GM21737 (cell line): ENCODE results near the gene TMEM214.

Source experiments
- ATAC-seq: cut with Tn5 transposase; IDR thresholded peaks from one replicate; pipeline ENCODE4 v1.9.1; 2021; ENCODE audit warnings: mild to moderate bottlenecking, moderate library complexity; ENCODE audit not compliant: unreplicated experiment

The TMEM214 gene

GRCh38 chr2:27082773-27083409, 50.1 kb downstream of the TMEM214 start:
- ATAC-seq: no peak

DNA sequence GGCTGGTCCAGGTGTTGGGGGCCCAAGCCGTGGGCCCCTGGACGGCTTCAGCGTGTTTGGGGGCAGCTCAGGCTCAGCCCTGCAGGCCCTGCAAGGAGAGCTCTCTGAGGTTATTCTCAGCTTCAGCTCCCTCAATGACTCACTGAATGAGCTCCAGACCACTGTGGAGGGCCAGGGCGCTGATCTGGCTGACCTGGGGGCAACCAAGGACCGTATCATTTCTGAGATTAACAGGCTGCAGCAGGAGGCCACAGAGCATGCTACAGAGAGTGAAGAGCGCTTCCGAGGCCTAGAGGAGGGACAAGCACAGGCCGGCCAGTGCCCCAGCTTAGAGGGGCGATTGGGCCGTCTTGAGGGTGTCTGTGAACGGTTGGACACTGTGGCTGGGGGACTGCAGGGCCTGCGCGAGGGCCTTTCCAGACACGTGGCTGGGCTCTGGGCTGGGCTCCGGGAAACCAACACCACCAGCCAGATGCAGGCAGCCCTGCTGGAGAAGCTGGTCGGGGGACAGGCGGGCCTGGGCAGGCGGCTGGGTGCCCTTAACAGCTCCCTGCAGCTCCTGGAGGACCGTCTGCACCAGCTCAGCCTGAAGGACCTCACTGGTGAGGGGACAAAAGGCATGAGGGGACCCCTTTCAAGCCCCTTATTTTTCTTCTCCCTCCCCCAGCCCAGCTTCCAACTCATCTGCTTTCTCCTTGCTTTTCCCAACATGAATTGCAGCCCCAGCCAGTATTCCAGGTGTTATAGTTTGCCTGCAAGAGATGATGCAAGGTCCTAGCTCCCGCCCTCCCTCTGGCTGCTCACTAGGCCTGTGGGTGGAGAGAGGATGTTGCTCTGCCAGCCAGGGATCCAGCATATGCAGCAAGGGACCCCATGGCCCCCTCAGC, 50.9 kb downstream of the TMEM214 start:
- no peak for ATAC-seq

DNA sequence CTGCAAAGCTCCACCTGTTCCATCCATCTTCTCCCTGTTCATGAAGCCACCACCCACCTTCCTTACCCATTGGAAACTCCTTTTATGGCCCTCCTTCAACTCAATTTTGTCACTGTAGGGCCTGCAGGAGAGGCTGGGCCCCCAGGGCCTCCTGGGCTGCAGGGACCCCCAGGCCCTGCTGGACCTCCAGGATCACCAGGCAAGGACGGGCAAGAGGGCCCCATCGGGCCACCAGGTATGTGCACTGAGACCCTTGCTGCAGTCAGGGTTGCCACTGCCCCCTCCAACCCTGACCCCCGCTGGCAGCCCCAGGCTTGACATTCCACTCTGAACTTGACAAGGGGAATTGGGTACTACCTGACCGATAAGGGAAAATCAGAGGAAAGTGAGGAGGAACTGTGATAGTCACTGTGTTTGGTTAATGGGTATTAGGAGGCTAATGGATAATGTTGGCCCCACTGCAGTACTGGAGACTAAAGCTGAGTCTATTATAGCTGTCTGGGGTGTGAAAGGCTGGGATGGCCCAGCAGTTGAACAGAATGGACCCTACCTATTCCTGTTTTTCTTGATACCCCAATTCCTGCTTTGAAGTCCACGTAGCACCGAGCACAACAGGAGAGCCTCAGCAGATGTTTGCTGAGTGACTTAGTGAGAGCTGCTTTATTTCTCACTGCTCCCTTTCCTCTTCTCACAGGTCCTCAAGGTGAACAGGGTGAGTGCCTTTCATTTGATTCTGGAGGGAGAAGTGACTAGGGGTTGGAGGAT, 51.7 kb downstream of the TMEM214 start:
- ATAC-seq: no peak

- ATAC-seq: no peak
These were observed 52.4 kb downstream of the TMEM214 start for GRCh38 chr2:27085062-27085672.

- ATAC-seq: peak; percentile 11
These were observed 52.9 kb downstream of the TMEM214 start for GRCh38 chr2:27085673-27086089.

- ATAC-seq: peak; percentile 68
These were observed 53.4 kb downstream of the TMEM214 start for GRCh38 chr2:27086090-27086723.

DNA sequence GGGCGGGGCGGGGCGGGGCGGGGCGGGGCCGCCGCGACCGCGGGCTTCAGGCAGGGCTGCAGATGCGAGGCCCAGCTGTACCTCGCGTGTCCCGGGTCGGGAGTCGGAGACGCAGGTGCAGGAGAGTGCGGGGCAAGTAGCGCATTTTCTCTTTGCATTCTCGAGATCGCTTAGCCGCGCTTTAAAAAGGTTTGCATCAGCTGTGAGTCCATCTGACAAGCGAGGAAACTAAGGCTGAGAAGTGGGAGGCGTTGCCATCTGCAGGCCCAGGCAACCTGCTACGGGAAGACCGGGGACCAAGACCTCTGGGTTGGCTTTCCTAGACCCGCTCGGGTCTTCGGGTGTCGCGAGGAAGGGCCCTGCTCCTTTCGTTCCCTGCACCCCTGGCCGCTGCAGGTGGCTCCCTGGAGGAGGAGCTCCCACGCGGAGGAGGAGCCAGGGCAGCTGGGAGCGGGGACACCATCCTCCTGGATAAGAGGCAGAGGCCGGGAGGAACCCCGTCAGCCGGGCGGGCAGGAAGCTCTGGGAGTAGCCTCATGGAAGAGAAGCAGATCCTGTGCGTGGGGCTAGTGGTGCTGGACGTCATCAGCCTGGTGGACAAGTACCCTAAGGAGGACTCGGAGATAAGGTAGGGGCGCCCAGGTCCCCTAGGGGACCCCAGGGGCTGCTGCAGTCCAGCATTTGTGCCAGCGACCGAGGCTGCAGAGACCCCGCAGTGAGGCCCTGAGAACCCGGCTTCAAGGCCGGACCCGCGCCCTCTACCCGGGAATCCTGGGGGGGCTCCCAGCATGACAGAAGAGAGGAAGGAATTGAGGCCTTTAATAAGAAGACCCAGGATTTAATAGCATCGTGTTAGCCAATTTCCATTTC, 54.2 kb downstream of the TMEM214 start, which contains the start of gene KHK:
Gene KHK, plus strand, starts transcription at position 49 of the 870 bp plus-strand sequence. Its CDS starts 488 bp downstream, at position 537.
- ATAC-seq: peak; percentile 7

- ATAC-seq: no peak
These were observed 55.2 kb downstream of the TMEM214 start for GRCh38 chr2:27087823-27088410.

DNA sequence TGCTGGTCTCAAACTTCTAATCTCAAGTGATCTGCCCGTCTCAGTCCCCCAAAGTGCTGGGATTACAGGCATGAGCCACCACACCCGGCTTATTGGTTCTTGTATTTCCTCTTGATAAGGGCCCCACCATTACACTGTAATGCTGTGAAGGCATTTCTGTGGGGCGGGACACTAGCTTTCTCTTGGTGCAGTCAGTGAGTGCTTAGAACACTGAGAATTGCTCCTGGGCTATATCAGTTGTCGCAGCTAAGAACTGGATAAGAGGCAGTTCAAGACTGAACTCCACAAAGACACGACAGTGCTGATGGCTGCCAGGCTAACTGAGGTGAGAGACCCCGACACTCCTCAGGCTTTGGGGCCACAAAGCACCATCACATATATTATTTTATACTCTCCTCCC, 55.9 kb downstream of the TMEM214 start:
- ATAC-seq: no peak

DNA sequence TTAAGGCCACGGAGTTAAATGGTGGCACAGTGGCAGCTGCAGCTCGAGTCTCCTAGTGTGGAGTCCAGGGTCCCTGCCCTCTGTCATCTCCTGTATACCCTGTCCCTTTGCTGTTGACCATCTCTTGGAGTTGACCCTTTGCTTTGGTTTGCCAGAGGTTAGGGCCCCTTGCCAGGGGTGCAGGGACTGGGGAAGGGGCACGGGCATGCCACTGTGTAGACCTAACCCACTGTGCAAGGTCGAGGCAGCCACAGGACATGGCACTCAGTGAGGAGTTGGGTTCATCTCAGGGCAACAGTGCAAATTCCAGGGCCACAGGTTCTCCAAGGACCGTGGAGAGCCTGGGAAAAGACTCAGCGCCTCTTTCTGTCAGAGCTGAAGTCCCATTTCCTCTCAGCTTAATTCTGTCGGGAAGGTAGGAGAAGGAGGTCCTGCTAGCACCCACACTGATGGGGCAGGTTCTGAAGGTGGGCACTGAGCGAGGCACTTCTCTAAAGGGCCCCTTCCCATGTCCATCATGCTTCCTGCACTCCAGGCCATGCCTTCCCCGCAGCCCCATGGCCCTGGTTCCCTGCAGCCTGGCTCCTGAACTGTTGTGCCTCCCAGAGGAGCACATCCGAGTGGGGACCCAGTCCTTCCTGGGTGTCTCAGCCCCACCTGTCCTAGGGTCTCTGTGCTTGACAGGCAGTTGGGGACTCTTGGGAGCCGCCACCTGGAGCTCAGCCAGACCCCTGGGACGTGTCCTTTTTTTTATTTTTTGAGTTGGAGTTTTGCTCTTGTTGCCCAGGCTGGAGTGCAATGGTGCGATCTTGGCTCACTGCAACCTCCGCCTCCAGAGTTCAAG, 56.6 kb downstream of the TMEM214 start:
- no peak for ATAC-seq
